Kidney tubule cell (primary cell): ENCODE measurements around the gene NOL4L.
"Not testable (repeated sequence)": the region's sequence is repeated elsewhere in the genome, so short reads cannot be mapped to it uniquely, and the experiment has no call there.

ENCODE experiments used
- DNase-seq: peaks from one replicate; pipeline ENCODE4 v3.0.0-alpha.2; 2018; ENCODE audit warnings: low spot score

NOL4L gene

DNA sequence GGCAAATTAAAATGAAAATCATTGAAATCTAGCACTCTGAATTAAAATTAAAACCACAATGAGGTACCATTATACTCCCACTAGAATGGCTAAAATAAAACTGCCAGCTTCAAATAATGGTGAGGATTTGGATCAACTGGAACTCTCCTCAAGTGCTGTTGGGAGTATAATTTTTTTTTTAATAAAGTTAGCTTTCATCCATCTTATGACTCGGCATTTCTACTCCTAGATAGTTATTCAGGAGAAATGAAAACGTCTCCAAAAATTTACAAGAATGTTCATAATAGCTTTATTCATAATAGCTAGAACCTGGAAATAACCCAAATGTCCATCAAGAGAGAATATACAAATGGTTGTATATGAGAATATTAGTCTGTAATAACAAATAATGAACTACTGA is 163.8 kb downstream of the NOL4L start:
- DNase-seq = no peak

DNA sequence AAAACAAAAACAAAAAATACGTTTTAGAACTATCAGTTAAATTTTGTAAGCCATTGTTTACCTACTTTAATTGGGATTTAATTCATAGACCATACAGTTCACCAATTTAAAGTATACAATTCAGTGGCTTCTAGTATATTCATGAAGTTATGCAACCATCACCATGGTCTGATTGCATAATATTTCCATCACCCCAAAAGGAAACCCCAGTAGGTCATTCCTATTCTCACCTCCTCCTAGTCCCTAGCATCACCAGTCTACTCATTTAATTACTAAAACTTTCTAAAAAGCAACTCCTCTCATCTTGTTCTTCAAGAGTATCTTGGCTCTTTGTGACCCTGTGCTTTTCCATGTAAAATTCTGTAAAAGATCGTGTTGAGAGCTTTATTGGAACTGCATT is 166.8 kb downstream of the NOL4L start:
- no peak for DNase-seq

DNA sequence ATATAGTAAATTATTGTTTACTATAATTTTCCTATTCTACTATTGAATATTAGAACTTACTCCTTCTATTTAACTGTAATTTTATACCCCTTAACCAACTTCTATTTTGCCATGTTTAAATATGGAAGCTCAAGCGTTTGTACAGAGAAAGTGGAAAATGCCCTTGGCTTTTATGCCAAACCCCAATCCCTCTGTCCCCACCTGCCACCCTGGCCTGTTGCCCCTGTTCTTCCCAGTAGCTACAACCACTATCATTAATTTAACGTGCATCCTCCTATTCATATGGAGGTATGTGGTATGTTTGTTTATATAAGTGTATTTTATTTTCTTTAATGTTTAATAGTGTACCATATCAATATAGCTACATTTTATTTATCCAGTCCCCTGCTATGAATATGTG is 168.9 kb downstream of the NOL4L start:
- DNase-seq = no peak

DNA sequence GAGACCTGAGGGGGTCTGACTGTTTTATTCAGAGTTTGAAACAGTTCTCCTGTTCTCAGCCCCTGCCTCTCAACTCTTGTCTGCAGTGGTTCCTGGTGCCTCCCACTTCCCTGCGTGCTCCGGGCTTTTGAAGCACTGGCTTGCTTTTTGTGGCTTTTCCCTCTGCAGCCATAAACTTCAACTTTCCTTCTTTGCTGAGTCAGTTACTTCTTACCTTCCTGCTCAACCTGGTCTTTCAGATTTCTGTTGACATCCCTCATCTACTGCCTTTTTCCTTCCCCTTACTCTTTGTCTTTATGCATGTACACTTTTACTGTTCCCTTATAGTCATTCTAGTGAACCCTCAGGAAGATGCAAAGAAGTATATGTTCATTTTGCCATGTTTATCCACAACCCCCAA is 169.6 kb downstream of the NOL4L start:
- no peak for DNase-seq

DNA sequence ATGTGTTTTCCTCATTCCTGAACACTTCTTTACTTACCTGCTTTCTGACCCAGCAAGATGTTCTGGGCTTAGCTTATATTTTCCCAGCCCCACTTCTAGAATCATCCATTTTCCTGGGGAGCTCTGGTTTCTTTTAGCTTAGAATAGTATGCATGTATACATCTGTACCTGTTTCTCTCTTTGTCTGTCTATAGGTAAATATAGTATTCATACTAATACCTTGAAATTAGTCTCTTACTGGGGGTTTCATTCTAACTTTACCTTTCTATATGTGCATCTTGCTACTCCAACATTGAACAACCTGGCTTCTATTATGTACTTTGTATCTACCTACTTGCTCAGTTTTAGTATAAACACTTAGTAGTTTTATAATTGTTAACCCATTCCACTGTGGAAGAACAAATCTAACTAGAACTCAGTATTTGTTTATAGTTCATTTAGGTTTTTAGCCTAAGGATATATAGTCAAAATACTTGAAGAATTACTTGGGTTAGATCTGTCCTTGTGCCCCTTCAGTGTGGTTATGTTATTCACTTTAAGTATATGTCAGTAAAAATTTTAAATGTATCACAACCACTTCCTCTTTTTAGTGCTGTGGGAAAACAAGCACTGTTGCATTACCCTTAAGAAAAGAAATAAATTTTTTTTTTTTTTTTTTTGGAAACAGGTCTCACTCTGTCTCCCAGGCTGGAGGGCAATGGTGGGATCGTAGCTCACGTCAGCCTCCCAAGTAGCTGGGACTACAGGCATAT is 173.0 kb downstream of the NOL4L start:
- DNase-seq = no peak

DNA sequence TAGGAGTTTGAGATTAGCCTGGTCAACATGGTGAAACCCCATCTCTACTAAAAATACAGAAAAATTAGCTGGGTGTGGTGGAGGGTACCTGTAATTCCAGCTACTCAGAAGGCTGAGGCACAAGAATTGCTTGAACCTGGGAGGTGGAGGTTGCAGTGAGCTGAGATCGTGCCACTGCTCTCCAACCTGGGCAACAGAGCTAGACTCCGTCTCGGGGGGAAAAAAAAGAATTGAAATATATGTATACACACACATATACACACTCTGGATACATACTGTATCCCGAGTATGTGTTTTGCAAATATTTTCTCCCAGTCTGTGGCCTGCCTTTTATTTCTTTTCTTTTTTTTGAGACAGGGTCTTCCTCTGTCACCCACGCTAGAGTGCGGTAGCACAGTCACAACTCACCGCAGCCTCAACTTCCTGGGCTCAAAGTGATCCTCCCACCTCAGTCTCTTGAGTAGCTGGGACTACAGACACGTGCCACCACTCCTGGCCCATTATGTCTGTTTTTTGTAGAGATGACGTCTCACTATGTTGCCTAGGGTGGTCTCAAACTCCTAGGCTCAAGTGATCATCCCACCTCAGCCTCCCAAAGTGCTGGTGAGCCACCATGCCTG is 177.9 kb downstream of the NOL4L start:
- DNase-seq = not testable (repeated sequence)

DNA sequence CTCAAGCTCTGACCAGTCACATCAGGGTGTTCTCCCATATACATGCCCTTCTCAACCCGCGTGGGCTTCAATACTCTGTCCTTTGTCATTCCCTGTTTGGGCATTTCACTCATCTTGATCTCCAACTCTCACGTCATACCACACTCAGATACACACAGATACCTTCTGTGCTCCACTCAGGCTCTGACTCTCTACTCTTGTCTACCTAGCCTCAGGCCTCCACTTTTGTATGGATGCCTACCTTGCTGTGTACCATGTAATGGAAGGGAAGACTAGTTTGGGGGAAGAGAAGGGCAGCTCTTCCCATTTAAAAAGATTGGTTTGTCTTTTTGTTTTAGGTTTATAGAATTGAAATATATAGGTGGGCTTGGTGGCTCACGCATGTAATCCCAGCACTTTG is 178.4 kb downstream of the NOL4L start:
- no peak for DNase-seq

DNA sequence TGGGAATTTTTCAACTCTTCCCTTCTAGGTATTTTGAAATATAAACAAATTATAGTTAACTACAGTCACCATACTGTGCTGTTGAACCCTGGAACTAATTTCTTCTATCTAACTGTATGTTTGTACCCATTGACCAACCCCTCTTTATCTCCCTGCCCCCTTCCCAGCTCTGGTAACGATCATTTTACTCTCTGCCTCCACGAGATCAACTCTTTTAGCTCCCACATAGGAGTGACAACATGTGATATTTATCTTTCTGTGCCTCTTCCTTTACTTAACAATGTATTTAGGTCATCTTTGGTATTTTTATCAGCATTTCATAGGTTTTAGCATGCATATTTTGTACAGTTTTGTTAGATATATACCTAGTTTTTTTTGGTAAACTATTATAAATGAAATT is 181.1 kb downstream of the NOL4L start:
- no peak for DNase-seq

DNA sequence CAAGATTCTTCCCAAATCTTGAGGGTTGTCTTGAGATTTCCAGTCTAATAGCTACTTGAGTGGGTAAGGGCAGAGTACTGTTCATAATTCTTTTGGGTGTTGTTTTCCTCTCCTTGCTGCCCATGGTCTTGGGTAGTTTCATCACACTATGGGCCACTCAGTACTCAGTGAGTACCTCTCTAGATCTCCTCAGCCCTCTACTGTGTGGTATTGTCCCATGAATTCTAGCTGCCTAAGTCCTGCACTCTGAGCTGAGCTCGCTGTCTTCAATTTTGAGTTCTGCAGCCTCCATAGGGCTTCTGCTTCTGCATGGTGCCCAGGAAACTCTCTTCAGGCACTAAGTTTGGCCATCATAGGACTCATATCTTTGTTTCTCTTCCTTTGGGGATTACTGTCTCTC is 184.7 kb downstream of the NOL4L start:
- DNase-seq = no peak

DNA sequence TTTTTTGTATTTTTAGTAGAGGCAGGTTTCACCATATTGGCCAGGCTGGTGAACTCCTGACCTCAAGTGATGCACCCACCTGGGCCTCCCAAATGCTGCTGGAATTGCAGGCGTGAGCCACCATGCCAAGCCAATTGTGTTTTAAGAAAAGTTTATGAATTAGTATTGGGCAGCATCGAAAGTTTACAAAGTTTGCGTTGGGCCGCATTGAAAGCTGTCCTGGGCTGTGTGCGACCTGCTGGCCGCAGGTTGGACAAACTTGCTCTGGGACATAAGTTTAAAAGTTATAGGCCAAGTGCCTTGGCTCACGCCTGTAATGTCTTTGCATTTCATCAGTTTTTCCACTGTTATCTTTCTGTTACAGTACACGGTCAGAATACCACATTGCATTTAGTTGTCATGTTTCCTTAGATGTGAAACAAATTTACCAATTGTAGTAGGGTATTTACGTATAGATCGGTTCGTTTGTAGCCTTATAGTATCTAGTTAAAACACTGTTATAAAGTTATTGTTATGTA is 187.5 kb downstream of the NOL4L start:
- no peak for DNase-seq

DNA sequence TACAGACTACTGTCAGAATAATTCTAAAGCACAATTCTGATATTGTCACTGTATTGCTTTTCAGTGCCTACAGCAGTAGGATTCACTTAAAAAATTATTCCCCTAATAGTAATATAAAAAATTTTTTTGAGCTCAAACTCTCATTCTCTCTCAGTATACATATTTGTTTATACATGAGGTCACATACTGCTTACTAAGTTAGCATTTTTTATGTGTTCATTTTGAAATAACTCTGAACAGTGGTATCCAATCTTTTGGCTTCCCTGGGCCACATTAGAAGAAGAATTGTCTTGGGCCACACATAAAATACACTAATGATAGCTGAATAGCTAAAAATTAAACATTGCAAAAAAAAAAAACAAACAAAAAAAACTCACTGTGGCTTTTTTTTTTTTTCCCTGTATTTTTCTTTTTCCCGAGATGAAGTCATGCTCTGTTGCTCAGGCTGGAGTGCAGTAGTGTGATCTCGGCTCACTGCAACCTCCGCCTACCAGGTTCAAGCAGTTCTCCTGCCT is 188.4 kb downstream of the NOL4L start:
- DNase-seq = no peak

DNA sequence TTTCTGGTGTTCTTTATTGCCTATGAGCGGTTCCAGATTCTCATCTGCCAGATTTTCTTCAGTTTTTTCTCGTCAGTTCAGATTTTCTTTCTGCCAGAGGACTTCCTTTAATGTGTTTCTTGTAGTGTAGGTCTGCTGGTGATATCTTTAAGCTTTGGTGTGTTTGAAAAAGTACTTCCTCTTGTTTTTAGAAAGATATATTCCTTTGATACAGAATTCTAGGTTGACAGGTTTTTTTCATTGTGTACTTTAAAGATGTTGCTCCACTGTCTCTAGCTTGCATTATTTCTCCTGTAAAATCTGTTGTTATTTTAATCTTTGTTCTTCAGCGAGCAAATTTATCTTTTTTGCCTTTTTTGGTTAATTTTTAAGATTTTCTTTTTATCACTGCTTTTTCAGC is 190.1 kb downstream of the NOL4L start:
- no peak for DNase-seq
